ENCODE results near the gene CCDC12.
A peak's percentile ranks its signal among the peaks of the same experiment; 100 is the strongest.

CCDC12 gene

GRCh38 chr3:46996689-46997452 is 20.3 kb upstream of the CCDC12 start:
- DNase-seq (ENCODE audit: low spot score) = no peak

GRCh38 chr3:46995901-46996562 is 19.5 kb upstream of the CCDC12 start:
- no peak for DNase-seq (ENCODE audit: low spot score)

- no peak for DNase-seq (ENCODE audit: low spot score)
Measured at GRCh38 chr3:46994801-46995731, 18.5 kb upstream of the CCDC12 start.

- DNase-seq (ENCODE audit: low spot score) = no peak
Measured at GRCh38 chr3:46993986-46994385, 17.4 kb upstream of the CCDC12 start.

GRCh38 chr3:46993292-46993691 is 16.7 kb upstream of the CCDC12 start:
- DNase-seq (ENCODE audit: low spot score) = no peak

- no peak for DNase-seq (ENCODE audit: low spot score)
Measured at GRCh38 chr3:46992231-46992630, 15.7 kb upstream of the CCDC12 start.

GRCh38 chr3:46991406-46992165 is 15.0 kb upstream of the CCDC12 start:
- DNase-seq (ENCODE audit: low spot score) = no peak

- DNase-seq (ENCODE audit: low spot score) = no peak
Measured at GRCh38 chr3:46990573-46991374, 14.2 kb upstream of the CCDC12 start.

- no peak for DNase-seq (ENCODE audit: low spot score)
Measured at GRCh38 chr3:46989146-46989810, 12.7 kb upstream of the CCDC12 start.

GRCh38 chr3:46988616-46989015 is 12.1 kb upstream of the CCDC12 start:
- no peak for DNase-seq (ENCODE audit: low spot score)

- DNase-seq (ENCODE audit: low spot score) = peak; percentile 93
Measured at GRCh38 chr3:46987743-46988401, 11.3 kb upstream of the CCDC12 start.

- DNase-seq (ENCODE audit: low spot score) = no peak
Measured at GRCh38 chr3:46987319-46987742, 10.8 kb upstream of the CCDC12 start.

GRCh38 chr3:46986782-46987310 is 10.3 kb upstream of the CCDC12 start:
- DNase-seq (ENCODE audit: low spot score) = no peak

GRCh38 chr3:46986055-46986730 is 9.6 kb upstream of the CCDC12 start:
- DNase-seq (ENCODE audit: low spot score) = no peak

- no peak for DNase-seq (ENCODE audit: low spot score)
Measured at GRCh38 chr3:46985588-46985987, 9.0 kb upstream of the CCDC12 start.

GRCh38 chr3:46984591-46985459 is 8.3 kb upstream of the CCDC12 start:
- DNase-seq (ENCODE audit: low spot score) = no peak

- DNase-seq (ENCODE audit: low spot score) = no peak
Measured at GRCh38 chr3:46982546-46982945, 6.0 kb upstream of the CCDC12 start.

GRCh38 chr3:46981932-46982471 is 5.5 kb upstream of the CCDC12 start:
- no peak for DNase-seq (ENCODE audit: low spot score)
